ENCODE measurements around the gene CBX2.
A peak's percentile ranks its signal among the peaks of the same experiment; 100 is the strongest.
"Not testable (repeated sequence)": the region's sequence is repeated elsewhere in the genome, so short reads cannot be mapped to it uniquely, and the experiment has no call there.

The CBX2 gene

GRCh38 chr17:79772726-79773125, 5.2 kb upstream of the CBX2 start:
- DNase-seq: not testable (repeated sequence)

- no peak for DNase-seq
Observed at GRCh38 chr17:79774561-79774975, 3.4 kb upstream of the CBX2 start.

DNA sequence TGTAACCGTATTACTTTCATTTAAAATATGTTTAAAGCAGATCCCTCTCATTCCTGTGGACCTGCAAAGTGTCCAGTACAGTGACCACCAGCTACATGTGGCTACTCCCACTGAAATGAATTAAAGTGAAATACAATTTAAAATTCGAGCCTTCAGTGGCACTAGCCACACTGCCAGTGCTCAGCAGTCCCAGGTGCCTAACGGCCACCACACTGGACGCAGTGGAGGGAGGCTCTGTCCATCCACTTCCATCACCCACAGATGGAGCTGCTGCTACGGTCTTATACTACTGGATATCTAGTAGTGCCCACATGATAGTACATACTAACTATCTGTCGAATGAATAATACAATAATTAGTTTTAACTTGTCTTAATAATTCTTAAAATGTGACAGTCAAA, 2.3 kb upstream of the CBX2 start:
- no peak for DNase-seq

DNA sequence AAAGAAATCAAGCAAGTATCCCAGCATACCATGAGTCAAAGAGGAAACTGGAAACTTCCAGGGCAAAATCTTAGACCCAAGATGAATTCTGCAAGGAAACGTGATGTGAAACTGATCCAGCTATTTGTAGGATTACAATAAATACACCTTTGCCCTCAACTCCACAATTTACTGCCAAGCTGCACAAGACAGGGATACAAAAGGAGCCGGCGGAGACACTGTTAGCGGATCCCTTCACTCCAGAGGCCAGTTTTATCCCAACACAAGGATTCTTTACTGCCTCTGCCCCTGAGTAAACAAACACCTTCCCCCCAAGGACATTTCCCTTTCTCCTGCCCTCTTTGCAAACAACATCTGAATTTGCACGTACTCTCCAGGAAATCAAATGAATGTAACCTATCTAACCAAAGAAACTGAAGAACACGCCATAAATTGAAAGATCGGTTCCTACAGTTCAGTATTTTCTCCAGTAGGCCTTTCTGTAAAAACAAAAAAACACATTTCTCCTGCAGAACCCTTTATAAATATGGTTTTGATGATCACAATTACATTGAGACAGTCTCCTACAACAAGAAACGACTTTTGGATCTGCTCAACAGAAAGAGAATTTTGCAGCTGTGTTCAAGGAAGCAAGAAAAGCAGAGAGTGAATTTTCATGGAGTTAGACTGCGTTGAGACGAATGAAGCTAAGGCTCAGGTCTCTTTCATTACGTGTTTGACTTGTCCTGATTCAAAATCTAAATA, 1.4 kb upstream of the CBX2 start:
- DNase-seq: no peak

GRCh38 chr17:79777120-79777893, 641 bp upstream of the CBX2 start:
- peak; percentile 30 for DNase-seq

DNA sequence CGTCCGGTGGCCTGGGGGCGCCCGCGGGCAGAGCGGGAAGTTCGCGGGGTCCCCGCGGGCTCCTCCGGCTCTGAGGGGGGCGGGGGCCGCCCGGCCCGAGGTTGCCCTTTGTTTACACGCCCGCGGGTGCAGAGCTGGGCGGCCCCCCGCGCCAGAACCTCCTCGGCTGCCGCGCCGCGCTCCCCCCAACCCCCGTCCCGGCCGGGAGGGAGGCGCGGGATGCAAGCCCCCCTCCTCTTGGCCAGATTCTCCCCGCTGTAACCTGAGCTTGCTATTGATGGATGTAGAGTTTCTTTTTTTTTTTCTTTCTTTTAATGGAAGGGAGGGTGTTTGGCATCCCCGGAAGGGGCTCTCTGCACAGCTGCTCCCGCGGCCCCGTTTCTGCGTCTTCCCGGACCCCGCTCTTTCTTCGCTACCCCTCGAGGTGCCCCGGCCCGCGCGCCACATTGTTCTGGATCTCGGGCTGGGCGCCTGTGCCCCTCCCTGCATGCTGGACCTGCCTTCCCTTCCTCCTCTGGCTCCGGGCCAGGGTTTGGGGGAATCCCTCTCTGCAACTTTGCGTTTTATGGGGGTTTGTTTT, 646 bp downstream of the CBX2 start:
- DNase-seq: no peak

DNA sequence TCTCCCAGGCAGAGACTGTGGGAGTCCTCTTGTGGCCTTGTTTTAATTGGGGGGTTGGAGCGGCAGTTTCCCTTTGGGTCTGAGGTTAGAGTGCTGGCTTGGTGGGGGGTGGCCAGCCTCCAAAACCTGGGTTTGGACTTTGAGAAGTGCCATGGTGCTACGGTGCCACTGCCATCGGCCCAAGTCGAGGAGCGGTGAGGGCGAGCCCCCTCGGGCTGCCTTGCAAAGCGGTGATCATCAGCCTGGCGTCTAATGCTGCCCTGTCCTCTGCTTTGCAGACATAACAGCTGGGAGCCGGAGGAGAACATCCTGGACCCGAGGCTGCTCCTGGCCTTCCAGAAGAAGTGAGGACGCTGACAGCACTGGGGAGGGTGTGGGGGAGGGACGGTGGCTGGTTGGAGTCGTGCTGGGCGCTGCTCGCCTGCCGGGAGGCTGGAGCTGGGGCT, 1.2 kb downstream of the CBX2 start:
- DNase-seq: no peak

- DNase-seq: no peak
Observed at GRCh38 chr17:79779661-79780365, 1.9 kb downstream of the CBX2 start.

DNA sequence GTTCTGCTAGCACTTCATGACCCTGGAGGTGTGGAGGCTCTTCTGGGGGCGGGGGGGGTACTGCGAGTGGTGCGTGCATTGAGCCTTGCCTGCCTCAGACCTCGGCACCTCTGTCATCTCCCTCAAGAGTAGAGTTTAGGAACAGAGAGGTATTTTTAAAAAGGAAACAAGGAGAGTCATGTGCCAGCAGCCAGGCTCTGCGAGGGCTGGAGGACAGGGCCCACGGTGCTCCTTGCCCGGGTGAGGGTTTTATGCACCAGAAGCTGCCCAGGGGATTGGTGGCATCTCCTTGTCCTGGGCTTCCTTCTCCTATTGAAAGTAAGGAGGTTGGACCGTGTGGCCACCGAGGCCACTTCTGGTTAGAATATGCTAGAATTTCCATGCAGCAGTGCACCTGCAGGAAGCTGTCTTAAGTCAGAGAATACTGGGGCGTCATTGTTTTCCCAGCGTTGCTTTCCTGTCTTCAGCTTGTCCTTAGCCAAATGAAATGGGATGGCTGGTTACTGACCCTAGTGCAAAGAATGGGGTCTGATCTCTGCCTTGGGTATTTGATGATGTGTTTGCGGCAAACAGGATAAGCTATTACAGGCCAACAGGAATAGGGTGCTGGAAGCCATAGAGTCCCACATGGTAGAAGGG, 3.2 kb downstream of the CBX2 start:
- no peak for DNase-seq

DNA sequence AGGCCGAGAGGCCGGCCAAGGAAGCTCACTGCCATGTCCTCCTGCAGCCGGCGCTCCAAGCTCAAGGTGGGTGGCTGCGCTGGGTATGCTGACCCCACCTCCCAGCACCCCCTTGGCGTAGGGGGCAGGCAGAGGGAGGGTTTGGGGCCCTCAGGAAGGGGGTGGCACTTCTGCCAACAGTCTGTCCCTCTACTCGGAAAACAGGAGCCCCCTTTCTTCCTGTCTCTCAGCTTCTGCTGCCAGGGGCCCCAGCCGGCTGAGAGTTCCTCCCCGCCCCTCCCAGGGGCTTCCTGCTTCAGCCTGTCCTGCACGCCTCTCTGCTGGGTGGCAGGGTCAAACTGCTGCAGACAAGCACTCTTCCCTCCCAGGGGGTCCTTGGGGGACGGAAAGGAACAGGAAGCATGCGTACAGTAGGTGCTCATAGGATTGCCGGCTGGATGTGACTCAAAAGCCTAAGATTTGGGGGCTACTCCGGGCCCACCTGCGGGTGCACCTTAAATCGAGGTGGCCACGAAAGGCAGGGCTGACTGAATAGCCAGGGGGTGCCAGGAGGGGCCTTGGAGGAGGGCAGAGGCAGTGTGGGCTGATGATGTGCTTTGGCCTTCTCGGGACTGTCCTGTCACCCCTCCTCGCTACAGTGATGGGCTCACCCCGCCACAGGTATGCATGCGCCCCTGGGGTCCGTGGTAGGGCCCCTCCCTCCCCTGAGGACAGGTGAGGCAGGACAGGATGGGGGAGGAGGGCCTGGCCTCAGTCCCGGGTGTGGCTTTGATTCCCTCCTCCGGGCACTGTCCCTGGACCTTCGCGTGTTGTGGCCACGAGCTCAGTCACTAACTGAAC, 4.0 kb downstream of the CBX2 start:
- no peak for DNase-seq

DNA sequence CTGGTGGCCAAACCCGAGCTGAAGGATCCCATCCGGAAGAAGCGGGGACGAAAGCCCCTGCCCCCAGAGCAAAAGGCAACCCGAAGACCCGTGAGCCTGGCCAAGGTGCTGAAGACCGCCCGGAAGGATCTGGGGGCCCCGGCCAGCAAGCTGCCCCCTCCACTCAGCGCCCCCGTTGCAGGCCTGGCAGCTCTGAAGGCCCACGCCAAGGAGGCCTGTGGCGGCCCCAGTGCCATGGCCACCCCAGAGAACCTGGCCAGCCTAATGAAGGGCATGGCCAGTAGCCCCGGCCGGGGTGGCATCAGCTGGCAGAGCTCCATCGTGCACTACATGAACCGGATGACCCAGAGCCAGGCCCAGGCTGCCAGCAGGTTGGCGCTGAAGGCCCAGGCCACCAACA, 5.9 kb downstream of the CBX2 start:
- no peak for DNase-seq

- DNase-seq: no peak
Observed at GRCh38 chr17:79784353-79785016, 6.5 kb downstream of the CBX2 start.

GRCh38 chr17:79785017-79785899, 7.3 kb downstream of the CBX2 start:
- DNase-seq: no peak

DNA sequence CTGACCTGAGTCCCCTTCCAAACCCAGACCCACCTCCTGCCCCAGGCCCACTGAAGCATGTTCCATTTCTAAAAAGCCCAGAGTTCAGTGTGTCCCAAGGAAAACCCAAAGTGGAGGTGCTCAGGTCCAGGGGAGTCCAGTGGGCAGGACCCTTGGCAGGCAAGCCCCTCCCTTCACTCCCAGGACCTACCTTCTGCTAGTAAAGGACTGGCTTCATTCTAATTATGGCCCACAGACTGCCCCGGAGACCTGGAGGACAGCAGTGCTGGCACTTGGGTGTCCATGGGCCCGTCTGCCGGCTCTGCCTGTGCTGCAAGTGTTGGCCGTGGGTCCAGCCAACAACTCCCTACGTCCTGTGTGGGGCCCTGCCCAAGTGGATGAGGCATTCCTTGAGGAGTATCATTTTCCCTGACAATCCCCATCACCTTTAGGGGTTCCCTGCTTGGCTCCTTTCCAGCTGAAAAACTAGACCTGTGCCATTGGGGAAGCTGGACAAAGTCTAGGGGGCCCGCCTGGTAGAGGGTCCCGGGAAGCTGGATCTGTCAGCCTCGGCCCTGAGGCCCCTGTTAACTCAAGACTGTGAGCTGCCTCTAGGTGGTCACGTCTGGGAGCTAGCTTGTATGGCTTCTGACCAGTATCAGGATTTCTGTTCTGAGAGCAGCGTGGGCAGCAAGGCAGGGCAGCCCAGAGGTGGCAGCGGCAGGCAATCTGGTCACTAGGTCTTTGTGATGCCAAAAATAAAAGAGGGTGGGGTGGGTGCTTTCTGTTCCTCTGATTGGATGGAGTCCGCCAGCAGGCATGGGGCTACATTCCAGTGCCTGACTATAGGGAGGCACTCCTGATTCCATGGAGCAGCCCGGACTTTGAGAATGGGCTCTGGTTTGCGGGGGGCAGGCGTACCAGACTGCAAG, 8.2 kb downstream of the CBX2 start:
- no peak for DNase-seq

GRCh38 chr17:79786930-79787643, 9.1 kb downstream of the CBX2 start:
- no peak for DNase-seq

DNA sequence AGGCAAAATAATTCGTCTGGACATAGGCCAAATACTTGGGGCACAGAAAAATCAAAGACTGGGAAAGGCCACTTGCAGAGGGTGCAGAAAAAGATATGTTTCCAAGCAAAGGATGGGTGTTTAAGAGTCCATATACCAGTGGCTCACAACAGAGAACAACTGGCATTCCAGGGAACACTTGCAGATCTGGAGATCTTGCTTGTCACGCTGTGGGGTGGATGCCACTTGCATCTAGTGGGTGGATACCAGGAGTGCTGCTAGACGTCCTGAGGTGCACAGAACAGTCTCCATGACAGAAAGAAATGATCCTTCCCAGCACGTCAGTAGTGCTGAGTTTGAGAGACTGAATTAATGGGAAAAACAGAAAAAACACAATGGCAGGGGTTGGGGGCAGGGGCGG, 10.5 kb downstream of the CBX2 start:
- no peak for DNase-seq

- no peak for DNase-seq
Observed at GRCh38 chr17:79788989-79789942, 11.3 kb downstream of the CBX2 start.

All from NCI-H2029 (cell line).